Fibroblast of skin of right quadriceps (primary cell): ENCODE results near the gene SLCO2A1.

Experiments
- DNase-seq: peaks from one replicate; pipeline ENCODE4 v3.0.0-alpha.2; 2013

Gene SLCO2A1

GRCh38 chr3:133977568-133977967 lies 52.2 kb downstream of the SLCO2A1 start:
- DNase-seq: no peak

DNA sequence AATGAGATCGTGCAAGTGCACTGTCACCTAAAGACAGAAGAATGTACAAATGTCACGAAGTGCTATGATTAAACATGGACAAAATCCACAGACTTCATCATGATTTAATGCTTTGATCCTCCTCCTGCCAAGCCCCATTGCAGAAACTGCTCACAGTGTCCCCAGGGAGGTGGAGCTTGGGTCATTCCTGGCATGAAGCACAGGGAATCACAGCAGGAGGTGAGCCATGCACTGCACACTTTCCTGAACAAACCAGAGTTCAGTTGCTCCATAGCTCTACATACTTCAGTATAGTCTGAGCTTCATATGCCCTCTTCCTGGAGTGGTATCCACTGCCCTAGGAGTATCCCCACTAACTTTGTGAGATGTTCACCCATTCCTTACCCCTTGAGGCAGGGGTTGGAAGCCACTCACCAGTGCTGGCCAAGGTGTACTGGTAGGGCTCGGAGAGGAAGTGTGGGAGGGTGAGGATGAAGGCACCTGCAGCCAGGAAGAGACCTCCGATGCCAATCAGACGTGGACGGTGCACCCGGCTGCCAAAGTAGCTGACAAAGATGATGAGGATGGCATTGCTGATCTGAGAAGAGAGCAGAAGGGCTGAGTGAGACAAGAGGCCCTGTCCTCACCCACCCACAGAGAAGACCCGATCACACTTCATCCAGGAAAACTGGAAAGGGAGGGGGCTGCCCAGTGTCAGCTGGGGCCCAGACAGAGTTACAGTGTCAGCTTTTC lies 56.3 kb downstream of the SLCO2A1 start:
- DNase-seq: peak; percentile 51

GRCh38 chr3:133972156-133972555 lies 57.6 kb downstream of the SLCO2A1 start:
- DNase-seq: no peak

DNA sequence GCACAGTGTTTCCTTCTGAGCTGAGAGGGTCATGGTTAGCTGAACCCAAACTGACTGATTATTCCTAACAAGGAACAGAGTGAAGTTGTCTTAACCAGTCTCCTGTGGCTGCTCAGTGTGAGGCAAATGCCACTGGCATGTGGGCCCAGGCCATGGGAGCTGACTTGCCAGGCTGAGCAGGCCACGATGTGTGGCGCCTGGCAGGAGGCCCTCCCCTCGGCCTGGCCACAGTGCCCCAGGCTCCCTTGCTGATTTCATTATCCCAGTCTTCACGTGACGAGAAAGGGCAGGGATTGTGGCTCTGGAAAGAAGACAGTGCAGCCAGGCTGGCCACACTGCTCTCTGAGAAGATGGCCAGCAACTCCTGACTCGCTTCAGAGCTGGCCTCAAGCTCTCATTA lies 58.8 kb downstream of the SLCO2A1 start:
- no peak for DNase-seq

DNA sequence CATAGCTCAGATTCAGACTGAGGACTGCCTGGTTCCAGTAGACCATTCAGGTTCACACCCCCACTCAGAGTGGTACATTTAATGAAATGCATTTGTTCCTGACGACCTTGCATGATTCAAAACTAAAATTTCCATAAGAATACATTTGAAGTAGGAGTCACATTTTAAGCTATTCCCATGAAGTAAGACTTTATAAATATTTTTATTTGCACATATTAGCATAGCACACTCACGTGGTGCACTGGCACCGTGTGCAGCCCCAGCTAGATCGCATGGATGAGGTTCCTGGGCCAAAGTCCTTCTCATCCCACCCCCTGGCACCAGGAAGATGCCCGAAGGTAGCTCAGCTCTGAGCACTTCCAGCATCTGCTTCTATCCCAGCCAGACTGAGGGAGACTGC lies 59.4 kb downstream of the SLCO2A1 start:
- DNase-seq: no peak

DNA sequence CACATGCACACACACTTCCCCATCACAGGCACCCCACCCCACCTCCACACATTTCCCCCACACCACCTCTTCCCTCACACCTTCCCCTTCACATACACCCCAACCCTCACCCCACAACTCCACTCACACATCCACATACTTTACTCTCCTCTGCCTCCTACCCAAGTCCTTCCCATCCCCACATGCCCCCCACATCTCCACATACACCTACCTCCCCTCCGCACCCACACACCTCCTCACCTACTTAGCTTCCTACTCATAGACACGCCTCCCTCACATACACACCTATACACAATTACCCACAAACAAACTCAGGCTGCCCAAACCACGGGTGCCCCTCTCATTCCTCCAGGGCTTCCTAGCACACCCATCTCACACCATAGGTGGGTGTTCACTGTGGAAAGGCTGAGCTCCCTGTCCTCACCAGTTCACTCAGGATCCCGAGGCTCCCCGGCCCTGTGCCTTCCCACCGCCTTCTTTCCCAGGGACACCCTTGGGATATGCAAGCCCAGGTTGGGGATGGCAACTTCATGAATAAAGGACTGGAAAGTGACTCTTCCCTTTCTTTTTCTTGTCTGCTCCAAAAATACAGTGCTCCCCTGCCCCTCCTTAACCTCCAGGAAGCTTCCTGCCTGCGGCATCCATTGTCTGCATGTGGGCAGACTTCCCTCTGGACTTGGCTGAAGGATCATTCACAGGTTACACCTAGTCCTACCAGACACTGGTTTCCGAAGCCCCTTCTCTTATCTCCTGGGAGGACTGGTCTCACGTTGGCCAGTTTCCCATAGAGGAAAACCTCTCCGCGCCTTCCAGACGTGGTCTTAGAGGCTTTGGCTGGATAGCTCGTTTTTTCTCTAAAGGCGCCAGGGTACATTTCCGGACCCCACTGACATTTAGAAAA lies 61.5 kb downstream of the SLCO2A1 start:
- no peak for DNase-seq

DNA sequence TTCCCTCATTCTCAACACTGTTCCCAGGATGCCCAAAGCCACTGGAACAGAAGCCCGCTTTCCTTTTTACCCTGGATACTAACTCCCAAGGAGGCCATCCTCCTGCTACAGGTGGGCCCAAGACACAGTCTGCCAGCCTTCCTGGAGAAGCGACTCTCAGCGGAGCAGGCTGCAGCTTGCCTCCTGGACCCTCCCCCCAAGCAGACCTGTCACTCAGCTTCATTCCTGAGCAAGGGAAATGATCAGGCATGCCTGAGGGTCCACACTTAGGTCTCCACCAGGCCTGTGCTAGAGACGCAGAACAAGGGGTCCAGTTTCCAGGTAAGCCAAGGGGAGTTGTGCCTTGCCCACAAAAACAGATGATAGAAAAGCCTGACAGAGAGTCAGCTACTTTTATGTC lies 62.8 kb downstream of the SLCO2A1 start:
- no peak for DNase-seq

- DNase-seq: no peak
Observed at GRCh38 chr3:133965906-133966305, 63.8 kb downstream of the SLCO2A1 start.

GRCh38 chr3:133965013-133965570 lies 64.6 kb downstream of the SLCO2A1 start:
- peak; percentile 82 for DNase-seq

DNA sequence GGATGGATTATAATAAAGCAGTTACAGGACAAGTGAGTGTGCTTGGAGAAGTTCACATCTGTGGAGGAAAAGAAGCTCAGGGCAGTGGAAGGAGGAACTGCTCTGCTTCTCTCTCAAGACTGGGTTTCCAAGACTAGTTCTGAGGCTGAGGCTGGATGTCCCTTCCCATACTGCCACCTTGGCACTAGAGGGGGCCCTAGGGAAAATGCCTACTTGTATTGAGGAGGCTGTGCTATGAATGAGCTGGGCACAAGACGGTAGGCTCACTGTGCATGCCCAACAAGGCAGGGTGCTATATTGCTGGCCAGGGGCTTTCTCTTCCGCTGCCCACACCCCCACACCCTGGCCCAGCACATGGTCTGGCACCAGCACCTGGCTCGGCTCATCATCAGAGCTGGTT lies 65.2 kb downstream of the SLCO2A1 start:
- no peak for DNase-seq

GRCh38 chr3:133963657-133964396 lies 65.9 kb downstream of the SLCO2A1 start:
- no peak for DNase-seq

DNA sequence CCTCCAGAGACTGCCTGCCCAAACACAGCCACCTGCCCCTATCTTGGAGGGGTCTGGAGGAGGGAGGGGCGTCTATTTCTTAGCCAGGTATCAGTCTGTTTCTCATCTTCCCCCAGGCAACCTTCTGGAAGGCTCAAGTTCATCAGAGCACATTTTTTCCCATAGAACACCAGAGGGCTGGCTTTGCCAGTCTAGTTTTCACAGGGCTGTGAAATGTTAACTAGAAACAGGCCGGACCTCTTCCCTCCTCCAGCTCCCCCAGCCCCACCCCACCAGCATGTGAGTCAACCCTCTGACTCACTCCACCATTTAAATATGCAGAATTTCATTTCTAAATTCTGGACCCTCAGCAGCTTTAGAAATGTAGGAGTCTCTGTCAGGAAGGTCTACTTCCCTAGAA lies 66.9 kb downstream of the SLCO2A1 start:
- peak; percentile 88 for DNase-seq

- no peak for DNase-seq
Observed at GRCh38 chr3:133958071-133958805, 71.5 kb downstream of the SLCO2A1 start.

GRCh38 chr3:133956982-133957381 lies 72.7 kb downstream of the SLCO2A1 start:
- DNase-seq: peak; percentile 31

- DNase-seq: no peak
Observed at GRCh38 chr3:133956353-133956752, 73.4 kb downstream of the SLCO2A1 start.

GRCh38 chr3:133955892-133956291 lies 73.8 kb downstream of the SLCO2A1 start:
- DNase-seq: peak; percentile 41

DNA sequence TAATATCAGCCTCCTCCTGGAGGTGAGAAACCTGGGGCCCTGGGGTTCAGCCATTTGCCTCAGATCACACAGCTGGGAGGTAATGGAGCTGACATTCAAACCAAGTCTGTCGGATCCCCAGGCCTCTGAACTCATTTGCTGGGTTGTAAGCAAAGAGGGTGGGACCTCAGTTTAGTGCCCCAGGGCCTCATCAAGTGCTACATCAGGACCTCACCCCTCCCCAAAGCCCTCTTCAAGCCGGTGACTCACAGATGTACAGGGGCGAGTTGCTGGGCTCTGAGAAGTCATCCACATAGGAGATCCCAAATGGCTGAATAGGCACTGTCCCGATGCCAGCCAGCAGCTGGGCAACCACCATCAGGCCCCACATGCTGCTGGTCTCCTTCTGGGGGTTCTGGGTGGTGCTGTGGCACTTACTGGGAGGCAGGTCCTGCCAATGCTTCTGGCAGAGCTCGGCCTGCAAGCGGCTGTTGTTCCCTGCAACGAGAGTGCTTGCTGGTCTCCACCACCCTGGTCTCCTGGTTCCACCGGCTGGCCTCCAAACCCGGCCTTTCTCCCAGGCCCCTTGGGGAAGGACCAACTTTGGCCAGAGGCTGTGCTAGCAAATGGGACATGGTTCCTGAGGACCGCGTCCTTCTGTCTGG lies 74.9 kb downstream of the SLCO2A1 start:
- DNase-seq: no peak

GRCh38 chr3:133953297-133953696 lies 76.4 kb downstream of the SLCO2A1 start:
- DNase-seq: no peak

GRCh38 chr3:133949438-133949837 lies 80.3 kb downstream of the SLCO2A1 start:
- peak; percentile 87 for DNase-seq

DNA sequence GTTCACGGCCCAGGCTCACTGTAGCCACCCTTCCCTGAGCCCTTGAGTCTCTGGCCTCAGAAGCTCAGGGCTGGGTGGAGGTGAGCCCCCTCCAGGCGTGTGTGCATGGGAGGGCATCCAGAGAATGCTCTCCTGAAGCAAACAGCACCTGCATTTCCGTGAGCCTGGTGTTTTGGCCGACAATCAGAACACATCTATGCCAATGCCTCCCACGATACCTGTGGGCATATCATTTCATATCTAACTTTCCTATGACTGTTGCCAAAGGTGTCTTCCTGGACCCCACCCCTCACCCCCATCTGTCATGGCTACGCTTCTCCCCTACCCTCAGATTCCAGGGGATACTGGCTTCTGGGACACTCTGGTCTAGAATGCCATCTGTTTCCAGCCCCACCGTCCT lies 80.7 kb downstream of the SLCO2A1 start:
- no peak for DNase-seq

- DNase-seq: peak; percentile 70
Observed at GRCh38 chr3:133948131-133948810, 81.5 kb downstream of the SLCO2A1 start.
